VCaP (cell line): ENCODE data around the gene SLC25A40.

Experiments used
- H3K27ac ChIP-seq: fragments of 450-650 bp; 2 replicates; pipeline ENCODE4 v1.5.1; 2017
- CTCF ChIP-seq: fragments of 450-650 bp; conservative IDR thresholded peaks from 2 replicates; pipeline ENCODE4 v1.5.1; 2017; ENCODE audit warnings: mild to moderate bottlenecking, moderate library complexity

SLC25A40 gene

GRCh38 chr7:87785368-87785995 is 90.7 kb downstream of the SLC25A40 start:
- no peak for TF ChIP-seq CTCF
- no peak overlapping the region for H3K27ac ChIP-seq

GRCh38 chr7:87784424-87784823 is 91.7 kb downstream of the SLC25A40 start:
- no peak for TF ChIP-seq CTCF
- H3K27ac ChIP-seq, result no peak overlapping the region
